Loucy (cell line): ENCODE results near the gene FUOM.

Experiments used
- H2AFZ ChIP-seq: fragments of 200-600 bp; sonication (generic); 2 replicates; pipeline ENCODE4 v1.6.0; 2016; ENCODE audit warnings: antibody characterized with exemption, mild to moderate bottlenecking, low read length, moderate library complexity
- H3F3A ChIP-seq: fragments of 200-600 bp; 2 replicates; pipeline ENCODE4 v1.6.0; 2016; ENCODE audit warnings: antibody characterized with exemption, low read depth, mild to moderate bottlenecking
- H3K27me3 ChIP-seq: fragments of 200-600 bp; sonication (generic); 2 replicates; pipeline ENCODE4 v1.6.1; 2014; ENCODE audit warnings: low read length, mild to moderate bottlenecking; ENCODE audit not compliant: insufficient read depth, poor library complexity, severe bottlenecking
- H3K36me3 ChIP-seq: fragments of 200-600 bp; sonication (generic); 2 replicates; pipeline ENCODE4 v1.6.1; 2016; ENCODE audit warnings: low read length; ENCODE audit not compliant: insufficient read depth
- H3K4me1 ChIP-seq: fragments of 200-600 bp; sonication (generic); 2 replicates; pipeline ENCODE4 v1.5.1; 2014; ENCODE audit warnings: low read length, mild to moderate bottlenecking; ENCODE audit not compliant: insufficient read depth, poor library complexity, severe bottlenecking
- H3K4me2 ChIP-seq: fragments of 200-600 bp; sonication (generic); 2 replicates; pipeline ENCODE4 v1.6.0; 2014; ENCODE audit warnings: antibody characterized with exemption, low read length, low read depth, mild to moderate bottlenecking; ENCODE audit not compliant: poor library complexity, severe bottlenecking
- H3K4me3 ChIP-seq: fragments of 200-600 bp; sonication (generic); 2 replicates; pipeline ENCODE4 v1.5.1; 2014; ENCODE audit warnings: low read length, mild to moderate bottlenecking, mixed read lengths; ENCODE audit not compliant: poor library complexity, severe bottlenecking
- H3K79me2 ChIP-seq: fragments of 200-600 bp; sonication (generic); 2 replicates; pipeline ENCODE4 v1.6.1; 2014; ENCODE audit warnings: low read length; ENCODE audit not compliant: insufficient read depth
- H3K9ac ChIP-seq: fragments of 200-600 bp; sonication (generic); 2 replicates; pipeline ENCODE4 v1.6.0; 2014; ENCODE audit warnings: mild to moderate bottlenecking, low read depth, low read length, moderate library complexity; ENCODE audit not compliant: poor library complexity, severe bottlenecking
- H3K9me2 ChIP-seq: fragments of 200-600 bp; sonication (generic); replicated peaks from 2 replicates; pipeline ENCODE4 v1.6.1; 2016; ENCODE audit warnings: low read depth, low read length, mixed read lengths
- H3K9me3 ChIP-seq: fragments of 200-600 bp; sonication (generic); 2 replicates; pipeline ENCODE4 v1.6.1; 2014; ENCODE audit warnings: mild to moderate bottlenecking, antibody characterized with exemption, low read length, low read depth; ENCODE audit not compliant: insufficient read depth
- H4K20me1 ChIP-seq: fragments of 200-600 bp; sonication (generic); 2 replicates; pipeline ENCODE4 v1.6.0; 2014; ENCODE audit warnings: antibody characterized with exemption, low read length, mild to moderate bottlenecking; ENCODE audit not compliant: insufficient read depth, poor library complexity, severe bottlenecking
- EZH2phosphoT487 ChIP-seq: fragments of 200-600 bp; IDR thresholded peaks from 2 replicates; pipeline ENCODE4 v1.6.1; 2018; ENCODE audit warnings: antibody characterized with exemption, mild to moderate bottlenecking, moderate library complexity, borderline replicate concordance
- TF ChIP-seq, protein P1 (sequence below): fragments of 200-600 bp; sonication (generic); conservative IDR thresholded peaks from 2 replicates; pipeline ENCODE4 v1.5.1; 2014; ENCODE audit warnings: mild to moderate bottlenecking, antibody characterized with exemption, low read length

FUOM gene

DNA sequence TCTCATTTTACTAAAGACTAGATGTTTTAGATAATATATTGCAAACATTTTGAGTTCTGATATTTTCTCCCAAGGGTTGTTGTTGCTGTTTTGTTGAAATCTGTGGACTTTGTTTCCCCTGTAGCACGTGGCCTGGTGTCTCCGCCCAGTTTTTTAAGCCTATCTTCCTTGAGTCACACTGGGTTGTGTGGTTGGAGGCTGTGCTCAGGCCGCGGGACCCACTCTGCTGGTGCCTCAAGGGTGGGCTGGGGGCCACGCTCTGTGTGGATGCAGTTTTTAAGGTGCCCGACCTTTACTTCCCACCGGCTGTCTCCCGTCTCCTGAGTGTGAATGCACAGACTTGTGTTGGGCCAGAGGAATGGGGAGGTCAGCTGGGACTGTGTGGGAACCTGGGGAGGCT is 14.9 kb downstream of the FUOM start:
- Histone ChIP-seq H3K4me3 (no peak overlapping the region), H3K4me2 (no peak overlapping the region), H3K9me2 (no peaks in the 10 kb centered on the region), H3K4me1 (no peaks in the 10 kb centered on the region), H3F3A (no peaks in the 10 kb centered on the region), H3K79me2 (no peaks in the 10 kb centered on the region), H3K9me3 (peaks cover 26% of the 10 kb centered on the region), H4K20me1 (no peaks in the 10 kb centered on the region), H3K36me3 (no peaks in the 10 kb centered on the region), H3K27me3 (no peaks in the 10 kb centered on the region), H3K9ac (no peak overlapping the region), H2AFZ (no peak overlapping the region)
- TF ChIP-seq EZH2phosphoT487, result no peak
- TF ChIP-seq, protein P1, sequence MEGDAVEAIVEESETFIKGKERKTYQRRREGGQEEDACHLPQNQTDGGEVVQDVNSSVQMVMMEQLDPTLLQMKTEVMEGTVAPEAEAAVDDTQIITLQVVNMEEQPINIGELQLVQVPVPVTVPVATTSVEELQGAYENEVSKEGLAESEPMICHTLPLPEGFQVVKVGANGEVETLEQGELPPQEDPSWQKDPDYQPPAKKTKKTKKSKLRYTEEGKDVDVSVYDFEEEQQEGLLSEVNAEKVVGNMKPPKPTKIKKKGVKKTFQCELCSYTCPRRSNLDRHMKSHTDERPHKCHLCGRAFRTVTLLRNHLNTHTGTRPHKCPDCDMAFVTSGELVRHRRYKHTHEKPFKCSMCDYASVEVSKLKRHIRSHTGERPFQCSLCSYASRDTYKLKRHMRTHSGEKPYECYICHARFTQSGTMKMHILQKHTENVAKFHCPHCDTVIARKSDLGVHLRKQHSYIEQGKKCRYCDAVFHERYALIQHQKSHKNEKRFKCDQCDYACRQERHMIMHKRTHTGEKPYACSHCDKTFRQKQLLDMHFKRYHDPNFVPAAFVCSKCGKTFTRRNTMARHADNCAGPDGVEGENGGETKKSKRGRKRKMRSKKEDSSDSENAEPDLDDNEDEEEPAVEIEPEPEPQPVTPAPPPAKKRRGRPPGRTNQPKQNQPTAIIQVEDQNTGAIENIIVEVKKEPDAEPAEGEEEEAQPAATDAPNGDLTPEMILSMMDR, result no peak

DNA sequence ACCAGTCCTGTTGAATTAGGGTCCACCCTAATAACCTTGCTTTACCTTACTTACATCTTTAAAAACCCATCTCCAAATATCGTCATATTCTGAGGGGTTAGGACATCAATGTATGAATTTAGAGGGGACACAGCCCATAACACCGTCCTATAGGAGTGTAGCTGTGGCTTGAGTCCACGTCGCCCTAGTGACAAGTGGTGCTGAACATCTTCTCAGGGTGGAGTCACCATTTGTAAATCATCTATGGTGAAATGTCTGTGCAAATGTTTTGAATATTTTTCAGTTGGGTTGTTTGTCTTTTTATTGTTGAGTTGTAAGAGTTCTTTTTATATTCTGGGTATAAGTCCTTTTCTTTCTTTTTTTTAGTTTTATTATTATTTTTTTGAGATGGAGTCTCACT is 15.8 kb downstream of the FUOM start:
- Histone ChIP-seq H3K9me2 (no peaks in the 10 kb centered on the region), H3K9me3 (peaks cover 34% of the 10 kb centered on the region), H3F3A (no peaks in the 10 kb centered on the region), H3K9ac (no peak overlapping the region), H2AFZ (no peak overlapping the region), H3K79me2 (no peaks in the 10 kb centered on the region), H3K4me2 (no peak overlapping the region), H3K27me3 (no peaks in the 10 kb centered on the region), H3K4me3 (no peak overlapping the region), H3K36me3 (no peaks in the 10 kb centered on the region), H4K20me1 (no peaks in the 10 kb centered on the region), H3K4me1 (no peaks in the 10 kb centered on the region)
- TF ChIP-seq, protein P1, result no peak
- no peak for TF ChIP-seq EZH2phosphoT487

DNA sequence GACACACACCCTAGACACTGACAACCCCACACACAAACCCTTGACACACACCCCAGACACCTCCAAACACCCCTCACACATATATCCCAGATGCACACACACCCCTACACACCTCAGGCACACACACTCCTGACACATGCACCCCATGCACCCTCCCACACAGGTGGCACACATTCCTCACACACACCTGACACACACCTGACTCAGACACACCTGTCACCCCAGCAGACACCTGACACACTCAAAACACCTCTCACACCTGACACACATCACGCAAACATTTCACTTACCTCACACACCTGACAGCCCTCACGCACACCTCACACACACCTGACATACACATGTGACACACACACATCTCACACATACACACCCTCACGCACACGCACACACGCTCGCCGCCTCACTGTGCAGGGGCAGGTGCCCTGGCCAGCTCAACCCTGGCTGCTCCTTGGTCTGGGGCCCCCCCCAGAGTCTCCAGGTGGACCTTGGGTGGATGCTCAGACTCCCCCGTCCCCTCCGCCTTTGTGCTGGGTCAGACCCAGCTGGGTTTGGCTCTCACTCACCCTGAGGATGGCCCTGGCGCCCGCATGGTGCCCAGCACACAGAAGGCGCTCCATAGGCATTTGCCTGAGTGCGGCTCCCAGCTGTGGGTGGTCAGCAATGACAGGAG is 18.0 kb downstream of the FUOM start:
- Histone ChIP-seq H4K20me1 (no peaks in the 10 kb centered on the region), H3K9ac (no peak overlapping the region), H3K79me2 (no peaks in the 10 kb centered on the region), H3K4me1 (no peaks in the 10 kb centered on the region), H3K4me3 (no peak overlapping the region), H3K4me2 (no peak overlapping the region), H2AFZ (no peak overlapping the region), H3K36me3 (no peaks in the 10 kb centered on the region), H3K27me3 (no peaks in the 10 kb centered on the region), H3K9me3 (peaks cover 32% of the 10 kb centered on the region), H3F3A (no peaks in the 10 kb centered on the region), H3K9me2 (no peaks in the 10 kb centered on the region)
- TF ChIP-seq EZH2phosphoT487, result no peak
- TF ChIP-seq, protein P1, result no peak
